Prostate gland (tissue), 2 donors: ENCODE results near the gene C3.
"Not testable (repeated sequence)": the region's sequence is repeated elsewhere in the genome, so short reads cannot be mapped to it uniquely, and the experiment has no call there.

Experiments used
- CTCF ChIP-seq, 4 experiments: fragments of 200-600 bp in 2 of 4; fragments of 450-650 bp in 2 of 4; sonication (generic) in 2 of 4; IDR thresholded peaks; 1 replicate in 3 of 4; 2 replicates in 1 of 4; pipeline ENCODE4 v1.5.1; 2016 to 2019; ENCODE audit warnings: antibody characterized with exemption in 4 of 4, mild to moderate bottlenecking in 2 of 4, moderate library complexity in 2 of 4
- POLR2A ChIP-seq: fragments of 450-650 bp; IDR thresholded peaks from one replicate; pipeline ENCODE4 v1.6.1; 2016; ENCODE audit warnings: antibody characterized with exemption, mild to moderate bottlenecking

GRCh38 chr19:6748543-6748942 is 28.1 kb upstream of the C3 start:
- TF ChIP-seq CTCF (IDR thresholded peaks at IDR 0.05); POLR2A: not testable (repeated sequence)
